ENCODE results near the gene ZNF385C. TPM values are rescaled to one million over a fixed set of nuclear protein-coding genes. Genes with fewer than 3 reads are reported as not detected.

The ZNF385C gene
- total and polyA plus RNA-seq, 2 donors (not counting 1 experiment from before 2014, with no cell fraction given) = 0.33 to 1.1 TPM

DNA sequence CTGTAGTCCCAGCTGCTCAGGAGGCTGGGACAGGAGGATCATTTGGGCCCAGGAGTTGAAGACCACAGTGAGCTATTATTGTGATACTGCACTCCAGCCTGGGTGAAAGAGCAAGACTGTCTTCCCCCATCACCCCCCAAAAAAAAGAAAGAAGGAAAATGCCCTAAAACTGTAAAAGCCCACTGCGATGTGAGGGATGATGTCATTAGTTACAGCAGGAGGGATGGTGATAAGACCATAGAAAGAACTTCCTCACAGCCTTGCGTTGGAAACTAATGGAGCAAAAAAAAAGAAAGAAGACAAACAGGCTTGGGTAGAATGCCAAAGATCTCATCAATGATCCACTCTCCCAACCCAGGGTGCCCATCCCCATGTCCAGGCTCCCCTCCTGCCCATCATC is 18.7 kb downstream of the ZNF385C start:
- TF ChIP-seq, protein P1, sequence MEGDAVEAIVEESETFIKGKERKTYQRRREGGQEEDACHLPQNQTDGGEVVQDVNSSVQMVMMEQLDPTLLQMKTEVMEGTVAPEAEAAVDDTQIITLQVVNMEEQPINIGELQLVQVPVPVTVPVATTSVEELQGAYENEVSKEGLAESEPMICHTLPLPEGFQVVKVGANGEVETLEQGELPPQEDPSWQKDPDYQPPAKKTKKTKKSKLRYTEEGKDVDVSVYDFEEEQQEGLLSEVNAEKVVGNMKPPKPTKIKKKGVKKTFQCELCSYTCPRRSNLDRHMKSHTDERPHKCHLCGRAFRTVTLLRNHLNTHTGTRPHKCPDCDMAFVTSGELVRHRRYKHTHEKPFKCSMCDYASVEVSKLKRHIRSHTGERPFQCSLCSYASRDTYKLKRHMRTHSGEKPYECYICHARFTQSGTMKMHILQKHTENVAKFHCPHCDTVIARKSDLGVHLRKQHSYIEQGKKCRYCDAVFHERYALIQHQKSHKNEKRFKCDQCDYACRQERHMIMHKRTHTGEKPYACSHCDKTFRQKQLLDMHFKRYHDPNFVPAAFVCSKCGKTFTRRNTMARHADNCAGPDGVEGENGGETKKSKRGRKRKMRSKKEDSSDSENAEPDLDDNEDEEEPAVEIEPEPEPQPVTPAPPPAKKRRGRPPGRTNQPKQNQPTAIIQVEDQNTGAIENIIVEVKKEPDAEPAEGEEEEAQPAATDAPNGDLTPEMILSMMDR (IDR thresholded peaks at IDR 0.05) = no peak
- TF ChIP-seq EZH2 (IDR thresholded peaks at IDR 0.05; ENCODE audit: borderline replicate concordance, insufficient read depth, low read depth, low read length, poor library complexity, severe bottlenecking) = no peak
- no peaks in the 10 kb centered on the region for H3K4me1 Mint-ChIP-seq
- POLR2A ChIA-PET = interaction anchor here (0.7 kb wide), 1 partner anchor 106 kb away, joined by 5 read pairs; no protein-coding TSS in a partner anchor

DNA sequence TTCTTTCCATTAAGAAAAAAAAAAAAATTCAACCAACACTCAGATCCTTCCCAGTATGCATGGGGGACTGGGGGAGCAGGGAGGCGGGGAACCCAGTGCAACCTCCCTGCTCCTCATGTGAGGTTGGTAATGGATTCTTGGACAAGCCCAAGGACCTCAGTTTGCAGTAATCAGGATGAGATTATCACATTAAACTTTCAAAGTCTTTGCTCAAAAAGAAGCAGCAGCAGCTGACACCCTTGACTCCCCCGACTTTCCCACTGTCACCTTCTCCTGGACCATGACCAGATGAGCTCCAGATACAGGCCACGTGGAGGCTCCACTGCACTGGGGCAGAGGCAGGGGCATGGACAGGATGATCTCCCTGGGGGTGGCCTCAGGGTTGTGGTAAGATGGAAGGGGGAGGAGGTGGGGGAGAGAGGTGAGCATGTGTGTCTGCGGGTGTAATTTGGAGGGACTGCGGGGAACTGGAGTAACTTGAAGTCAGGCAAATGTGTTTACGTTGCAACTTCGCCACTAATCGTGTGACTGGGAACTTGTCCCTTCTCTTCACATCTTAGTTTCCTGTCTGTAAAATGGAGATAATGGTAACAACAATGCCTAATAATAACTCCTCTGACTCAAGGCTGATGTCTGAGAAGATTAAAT is 19.8 kb downstream of the ZNF385C start:
- no peak for DNase-seq
- ChIA-PET POLR2A (interaction anchor here (0.7 kb wide), 1 partner anchor 1880 kb away, joined by 5 read pairs; no protein-coding TSS in a partner anchor), CTCF (no interaction called here)
- Histone ChIP-seq H3K4me1 (ENCODE audit: control insufficient read depth in 2 of 2, insufficient read depth in 2 of 2, low read length in 2 of 2) (no peaks in the 10 kb centered on the region), H3K4me2 (replicated peaks; ENCODE audit: low read depth, low read length, poor library complexity, severe bottlenecking) (no peak overlapping the region), H3K36me3 (replicated peaks in 1 of 2; ENCODE audit: control extremely low read depth in 1 of 2, control insufficient read depth in 1 of 2, extremely low read depth in 1 of 2, insufficient read depth in 2 of 2, low read length in 1 of 2) (no peaks in the 10 kb centered on the region), H3K79me2 (ENCODE audit: control insufficient read depth, insufficient read depth, low read length) (no peaks in the 10 kb centered on the region), H3K4me3 (ENCODE audit: control extremely low read depth in 1 of 5, extremely low read depth in 1 of 5, insufficient read depth in 1 of 5, low read depth in 2 of 5, low read length in 4 of 5) (no peak overlapping the region), H2AFZ (ENCODE audit: insufficient read depth, low read depth, low read length, poor library complexity, severe bottlenecking) (no peak overlapping the region), H3K9ac (ENCODE audit: low read length) (no peak overlapping the region), H3K9me3 (ENCODE audit: control extremely low read depth in 1 of 3, control insufficient read depth in 2 of 3, insufficient read depth in 1 of 3, low read length in 2 of 3) (no peaks in the 10 kb centered on the region), H3K27ac (ENCODE audit: low read length in 2 of 2) (no peak overlapping the region), H4K20me1 (ENCODE audit: control insufficient read depth, insufficient read depth, low read length, poor library complexity, severe bottlenecking) (no peaks in the 10 kb centered on the region), H3K27me3 (replicated peaks in 1 of 4; ENCODE audit: control extremely low read depth in 1 of 4, control insufficient read depth in 3 of 4, insufficient read depth in 4 of 4, low read length in 3 of 4) (peaks cover 0 to 8% (median 0%) of the 10 kb centered on the region in 4 experiments)
- ATAC-seq (ENCODE audit: low read depth) = no peak
- 48% methylated on average over 4 of the region's 8 CpGs for WGBS (ENCODE audit: insufficient coverage)
- Mint-ChIP-seq H3K27ac (no peak overlapping the region), H3K27me3 (peaks cover 6% of the 10 kb centered on the region), H3K4me3 (no peak overlapping the region), H3K9me3 (ENCODE audit: insufficient read depth) (no peaks in the 10 kb centered on the region), H3K4me1 (no peaks in the 10 kb centered on the region)
- no peak for TF ChIP-seq EZH2 (IDR thresholded peaks at IDR 0.05; ENCODE audit: borderline replicate concordance, insufficient read depth, low read depth, low read length, poor library complexity, severe bottlenecking)
- TF ChIP-seq, protein P1 (IDR thresholded peaks at IDR 0.05) = no peak
- intact Hi-C loops (cut with micrococcal nuclease) = no loop called here

More for the DNA sequence above, 18.7 kb downstream of the ZNF385C start:
- H3K79me2 ChIP-seq (ENCODE audit: control insufficient read depth, insufficient read depth, low read length) = no peaks in the 10 kb centered on the region
- intact Hi-C loops (cut with micrococcal nuclease) = no loop called here
- H3K4me1 ChIP-seq (ENCODE audit: control insufficient read depth in 2 of 2, insufficient read depth in 2 of 2, low read length in 2 of 2) = no peaks in the 10 kb centered on the region
- no peaks in the 10 kb centered on the region for H4K20me1 ChIP-seq (ENCODE audit: control insufficient read depth, insufficient read depth, low read length, poor library complexity, severe bottlenecking)
- H3K9me3 ChIP-seq (ENCODE audit: control extremely low read depth in 1 of 3, control insufficient read depth in 2 of 3, insufficient read depth in 1 of 3, low read length in 2 of 3) = no peaks in the 10 kb centered on the region
- no peaks in the 10 kb centered on the region for H3K36me3 ChIP-seq (replicated peaks in 1 of 2; ENCODE audit: control extremely low read depth in 1 of 2, control insufficient read depth in 1 of 2, extremely low read depth in 1 of 2, insufficient read depth in 2 of 2, low read length in 1 of 2)
- Mint-ChIP-seq H3K9me3 (ENCODE audit: insufficient read depth) (no peaks in the 10 kb centered on the region), H3K4me3 (no peak overlapping the region), H3K27me3 (no peaks in the 10 kb centered on the region), H3K27ac (no peak overlapping the region)
- ATAC-seq (ENCODE audit: low read depth) (no peak), DNase-seq (no peak)
- CTCF ChIA-PET = interaction anchor here (0.6 to 1.2 kb wide), 2 partner anchors 11 to 36 kb away, joined by 3 read pairs; no protein-coding TSS in a partner anchor
- H3K4me2 ChIP-seq (replicated peaks; ENCODE audit: low read depth, low read length, poor library complexity, severe bottlenecking) = no peak overlapping the region
- no peak overlapping the region for H3K4me3 ChIP-seq (ENCODE audit: control extremely low read depth in 1 of 5, extremely low read depth in 1 of 5, insufficient read depth in 1 of 5, low read depth in 2 of 5, low read length in 4 of 5)
- H3K9ac ChIP-seq (ENCODE audit: low read length) = no peak overlapping the region
- peaks cover 0 to 3% (median 0%) of the 10 kb centered on the region in 4 experiments for H3K27me3 ChIP-seq (replicated peaks in 1 of 4; ENCODE audit: control extremely low read depth in 1 of 4, control insufficient read depth in 3 of 4, insufficient read depth in 4 of 4, low read length in 3 of 4)
- no CpG with 5 or more reads among the region's 2 CpGs for WGBS (ENCODE audit: insufficient coverage)
- H3K27ac ChIP-seq (ENCODE audit: low read length in 2 of 2) = no peak overlapping the region
- H2AFZ ChIP-seq (ENCODE audit: insufficient read depth, low read depth, low read length, poor library complexity, severe bottlenecking) = no peak overlapping the region

Data from B cell (primary cell).